ENCODE data around the gene BACH1. TPM values are rescaled to one million over a fixed set of nuclear protein-coding genes. Genes with fewer than 3 reads are reported as not detected.

The BACH1 gene
- polyA plus RNA-seq, 3 donors: 41.5 to 47.3 (median 42.8) TPM

- no peak for DNase-seq (ENCODE audit: extremely low read depth in 1 of 11, low read depth in 9 of 11, low spot score in 4 of 11)
These were observed 6.8 kb downstream of the BACH1 start for GRCh38 chr21:29305561-29305960.

- DNase-seq (ENCODE audit: extremely low read depth in 1 of 11, low read depth in 9 of 11, low spot score in 4 of 11): no peak
These were observed 8.2 kb downstream of the BACH1 start for GRCh38 chr21:29306920-29307319.

DNA sequence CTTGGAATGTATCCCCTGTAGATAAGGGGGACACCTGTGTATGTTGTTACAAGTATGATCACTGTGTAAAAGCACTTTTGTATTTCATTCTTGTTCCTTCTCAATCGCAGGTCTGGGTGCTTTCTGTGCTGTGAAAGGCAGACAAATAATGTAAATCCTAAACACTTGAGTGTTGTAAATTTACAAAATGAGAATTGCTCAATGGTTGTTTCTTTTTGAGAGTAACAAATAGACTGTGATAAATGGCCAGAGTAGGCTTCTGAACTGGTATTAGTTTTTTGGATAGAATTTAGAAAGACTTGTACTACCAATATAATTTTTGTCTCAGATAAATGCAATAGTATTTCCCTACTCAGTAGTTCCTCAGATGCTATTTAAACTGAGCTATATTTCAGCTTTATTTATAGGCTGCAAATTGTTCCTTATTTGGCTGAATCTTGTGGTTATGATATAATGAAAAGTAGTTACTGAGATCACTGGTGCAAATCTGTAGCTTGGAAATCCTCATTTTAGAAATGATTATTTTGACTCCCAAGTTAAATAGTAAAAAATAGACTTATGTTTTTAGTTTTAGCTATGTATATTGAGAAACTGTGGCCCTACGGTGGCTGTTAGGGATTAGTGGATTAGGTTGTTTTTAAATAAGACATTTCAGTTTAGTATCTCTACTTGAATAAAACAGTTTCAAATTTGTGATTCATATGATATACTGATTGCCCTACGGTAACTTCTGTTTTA, 9.2 kb downstream of the BACH1 start:
- DNase-seq (ENCODE audit: extremely low read depth in 1 of 11, low read depth in 9 of 11, low spot score in 4 of 11): no peak

GRCh38 chr21:29308456-29308783, 9.7 kb downstream of the BACH1 start:
- DNase-seq (ENCODE audit: extremely low read depth in 1 of 11, low read depth in 9 of 11, low spot score in 4 of 11): no peak

- DNase-seq (ENCODE audit: extremely low read depth in 1 of 11, low read depth in 9 of 11, low spot score in 4 of 11): no peak
These were observed 11.0 kb downstream of the BACH1 start for GRCh38 chr21:29309703-29310102.

DNA sequence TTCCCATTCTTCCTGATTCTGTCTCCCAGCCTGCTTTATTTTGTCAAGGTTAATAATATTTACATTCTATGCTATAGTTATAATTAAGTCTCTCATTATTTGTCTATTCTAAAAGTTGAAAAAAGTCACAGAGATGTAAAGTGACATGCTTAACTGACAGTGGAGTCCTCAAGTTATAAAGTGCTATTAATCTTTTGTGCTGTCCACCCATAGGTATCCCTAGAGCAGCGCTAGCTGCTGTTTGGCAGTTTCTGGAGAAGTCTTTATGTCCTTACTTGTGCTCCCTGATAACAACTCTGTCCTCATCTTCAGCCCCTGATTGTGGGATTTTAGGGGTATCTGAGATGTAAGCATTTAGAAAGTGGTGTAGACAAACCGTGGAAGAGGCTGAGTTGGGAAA, 13.1 kb downstream of the BACH1 start:
- no peak for DNase-seq (ENCODE audit: extremely low read depth in 1 of 11, low read depth in 9 of 11, low spot score in 4 of 11)

DNA sequence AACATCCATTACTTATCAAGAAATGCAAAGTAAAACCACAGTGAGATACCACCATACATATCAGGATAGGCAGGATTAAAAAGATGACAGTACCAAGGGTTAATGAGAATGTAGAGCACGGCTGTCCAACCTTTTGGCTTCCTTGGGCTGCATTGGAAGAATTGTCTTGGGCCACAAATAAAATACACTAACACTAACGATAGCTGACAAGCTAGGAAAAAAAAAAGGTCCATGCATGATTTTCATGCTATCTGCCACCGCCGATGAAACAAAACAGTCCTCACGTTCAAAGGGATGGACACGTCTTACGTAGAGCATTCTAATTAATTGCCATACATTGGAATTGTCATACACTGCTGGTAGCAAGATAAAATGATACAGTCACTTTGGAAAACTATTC, 14.3 kb downstream of the BACH1 start:
- DNase-seq (ENCODE audit: extremely low read depth in 1 of 11, low read depth in 9 of 11, low spot score in 4 of 11): no peak

DNA sequence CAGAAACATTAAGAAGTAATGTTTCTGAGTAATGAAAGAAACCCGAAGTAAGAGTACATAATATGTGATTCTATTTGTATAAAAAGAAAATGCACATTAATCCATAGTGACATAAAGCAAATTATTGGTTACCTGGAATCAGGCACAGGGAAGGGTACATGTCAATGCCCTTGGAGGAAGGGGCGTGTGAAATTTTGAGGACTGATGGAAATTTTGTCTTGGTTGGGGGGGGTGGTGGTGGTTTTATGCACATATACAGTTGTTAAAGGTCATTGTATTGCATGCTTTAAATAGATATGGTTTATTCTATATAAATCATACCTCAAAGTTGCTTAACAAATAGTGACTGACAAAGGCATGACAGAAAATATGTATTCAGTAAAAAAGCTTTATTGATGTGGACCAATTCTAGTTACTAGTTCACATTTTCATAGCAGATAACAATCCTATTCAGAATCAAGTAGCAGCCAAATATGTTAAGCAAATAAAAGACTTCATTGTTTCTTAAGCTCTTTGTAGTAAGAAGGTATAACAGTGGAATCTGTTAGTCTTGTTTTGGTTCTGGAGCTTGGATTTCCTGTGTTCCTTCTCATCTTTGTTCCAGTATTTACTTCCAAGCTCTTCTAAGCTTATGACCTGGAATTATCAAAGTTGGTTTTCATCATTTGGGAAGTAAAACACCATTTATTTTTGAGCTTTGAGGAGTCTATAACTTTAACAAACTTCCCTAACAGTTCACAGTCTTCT, 15.1 kb downstream of the BACH1 start:
- no peak for DNase-seq (ENCODE audit: extremely low read depth in 1 of 11, low read depth in 9 of 11, low spot score in 4 of 11)

- no peak for DNase-seq (ENCODE audit: extremely low read depth in 1 of 11, low read depth in 9 of 11, low spot score in 4 of 11)
These were observed 16.5 kb downstream of the BACH1 start for GRCh38 chr21:29315131-29315749.

- DNase-seq (ENCODE audit: extremely low read depth in 1 of 11, low read depth in 9 of 11, low spot score in 4 of 11): no peak
These were observed 17.5 kb downstream of the BACH1 start for GRCh38 chr21:29316029-29316742.

DNA sequence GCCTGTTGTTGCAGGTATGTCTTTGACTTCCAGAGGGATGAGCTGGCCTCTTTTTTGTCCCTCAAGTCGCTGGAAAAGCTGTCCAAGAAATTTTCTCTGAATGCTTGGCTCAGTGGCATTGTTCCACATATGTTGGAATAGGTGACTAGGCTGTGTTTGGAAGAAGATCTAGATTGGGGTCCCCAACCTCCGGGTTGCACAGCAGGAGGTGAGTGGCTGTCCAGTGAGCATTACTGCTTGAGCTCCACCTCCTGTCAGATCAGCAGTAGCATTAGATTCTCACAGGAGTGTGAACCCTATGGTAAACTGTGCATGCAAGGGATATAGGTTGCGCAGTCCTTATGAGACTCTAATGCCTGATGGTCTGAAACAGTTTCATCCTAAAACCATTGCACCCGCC, 18.1 kb downstream of the BACH1 start:
- no peak for DNase-seq (ENCODE audit: extremely low read depth in 1 of 11, low read depth in 9 of 11, low spot score in 4 of 11)

GRCh38 chr21:29318354-29318753, 19.6 kb downstream of the BACH1 start:
- no peak for DNase-seq (ENCODE audit: extremely low read depth in 1 of 11, low read depth in 9 of 11, low spot score in 4 of 11)

DNA sequence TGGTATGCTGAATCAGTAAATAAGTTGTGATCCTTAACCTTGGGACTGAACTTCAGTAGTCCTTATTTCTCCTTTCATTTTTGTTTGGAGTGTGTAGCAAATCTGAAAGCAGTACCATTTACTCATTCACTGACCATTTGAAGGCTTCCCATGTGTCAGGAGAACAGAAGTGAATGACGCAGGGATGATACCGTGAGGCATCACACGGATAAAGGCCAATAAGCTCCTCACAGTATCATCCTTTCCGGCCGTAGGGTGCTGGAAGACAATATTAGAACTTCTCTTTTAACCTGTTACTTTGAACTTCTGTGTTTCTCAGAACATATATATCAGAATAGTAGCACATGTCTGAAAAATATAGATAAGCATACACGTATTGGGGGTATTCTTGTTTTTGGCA, 21.3 kb downstream of the BACH1 start:
- no peak for DNase-seq (ENCODE audit: extremely low read depth in 1 of 11, low read depth in 9 of 11, low spot score in 4 of 11)

- DNase-seq (ENCODE audit: extremely low read depth in 1 of 11, low read depth in 9 of 11, low spot score in 4 of 11): no peak
These were observed 22.5 kb downstream of the BACH1 start for GRCh38 chr21:29321217-29321616.

DNA sequence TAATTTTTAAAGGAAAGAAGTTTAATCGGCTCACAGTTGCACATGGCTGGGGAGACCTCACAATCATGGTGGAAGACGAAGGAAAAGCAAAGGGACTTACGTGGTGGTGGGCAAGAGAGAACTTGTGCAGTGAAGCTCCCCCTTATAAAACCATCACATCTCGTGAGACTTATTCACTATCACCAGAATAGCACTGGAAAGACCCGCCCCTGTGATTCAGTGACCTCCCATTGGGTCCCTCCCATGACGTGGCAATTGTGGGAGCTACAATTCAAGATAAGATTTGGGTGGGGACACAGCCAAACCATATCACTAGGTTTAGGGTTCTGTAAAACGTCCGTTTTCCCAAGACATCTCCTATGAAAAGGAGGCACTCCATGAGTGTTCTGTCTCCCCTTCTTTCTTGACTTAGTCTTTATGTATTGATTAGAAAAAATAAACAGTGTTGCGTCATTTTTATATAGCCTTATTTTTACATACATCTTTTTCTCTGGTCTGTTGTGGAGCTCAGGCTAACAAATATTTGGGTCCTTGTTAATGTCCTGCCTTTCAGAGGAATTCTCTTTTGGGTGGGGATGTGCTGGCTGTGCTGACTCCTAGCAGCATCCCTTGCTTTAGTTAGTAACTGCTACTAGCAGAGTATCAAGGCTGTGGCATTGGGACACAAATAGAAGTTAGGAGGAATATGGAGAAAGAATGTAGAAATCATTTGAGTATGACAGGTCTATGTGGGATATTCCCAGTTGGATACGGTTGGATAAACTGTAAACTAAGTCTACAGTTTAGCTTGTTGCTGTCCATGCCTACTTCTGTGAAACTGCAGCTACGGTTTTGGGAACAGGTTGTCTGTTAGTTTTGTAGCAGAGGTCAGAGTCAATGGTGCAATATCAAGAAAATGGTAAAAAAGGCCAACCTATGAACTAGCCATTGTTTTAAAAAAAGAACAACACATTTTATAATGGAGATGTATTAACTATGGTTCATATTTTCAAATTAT, 23.5 kb downstream of the BACH1 start:
- no peak for DNase-seq (ENCODE audit: extremely low read depth in 1 of 11, low read depth in 9 of 11, low spot score in 4 of 11)

DNA sequence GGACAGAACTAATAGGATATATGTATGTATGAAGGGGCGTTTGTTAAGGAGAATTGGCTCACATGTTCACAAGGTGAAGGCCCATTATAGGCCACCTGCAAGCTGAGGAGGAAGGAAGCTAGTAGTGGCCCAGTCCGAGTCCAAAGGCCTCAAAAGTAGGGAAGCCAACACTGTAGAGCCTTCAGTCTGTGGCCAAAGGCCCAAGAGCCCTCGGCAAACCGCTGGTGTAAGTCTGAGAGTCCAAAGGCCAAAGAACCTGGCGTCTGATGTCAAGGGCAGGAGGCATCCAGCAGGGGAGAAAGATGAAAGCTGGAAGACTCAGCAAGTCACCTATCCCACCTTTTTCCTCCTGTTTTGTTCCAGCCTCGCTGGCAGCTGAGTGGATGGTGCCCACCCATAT, 24.5 kb downstream of the BACH1 start:
- no peak for DNase-seq (ENCODE audit: extremely low read depth in 1 of 11, low read depth in 9 of 11, low spot score in 4 of 11)

DNA sequence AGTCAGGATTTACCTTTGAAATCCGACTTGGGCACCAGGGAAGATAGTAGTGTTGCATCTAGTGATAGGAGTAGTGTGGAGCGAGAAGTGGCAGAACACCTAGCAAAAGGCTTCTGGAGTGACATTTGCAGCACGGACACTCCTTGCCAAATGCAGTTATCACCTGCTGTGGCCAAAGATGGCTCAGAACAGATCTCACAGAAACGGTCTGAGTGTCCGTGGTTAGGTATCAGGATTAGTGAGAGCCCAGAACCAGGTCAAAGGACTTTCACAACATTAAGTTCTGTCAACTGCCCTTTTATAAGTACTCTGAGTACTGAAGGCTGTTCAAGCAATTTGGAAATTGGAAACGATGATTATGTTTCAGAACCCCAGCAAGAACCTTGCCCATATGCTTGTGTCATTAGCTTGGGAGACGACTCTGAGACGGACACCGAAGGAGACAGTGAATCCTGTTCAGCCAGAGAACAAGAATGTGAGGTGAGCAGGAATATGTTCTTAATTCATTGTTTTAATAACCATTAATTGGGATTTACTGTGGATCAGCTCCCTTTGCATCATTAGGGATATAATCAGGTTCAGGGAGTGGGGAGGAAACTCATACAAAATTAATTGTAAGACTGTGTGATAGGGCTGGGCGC, 28.3 kb downstream of the BACH1 start:
- no peak for DNase-seq (ENCODE audit: extremely low read depth in 1 of 11, low read depth in 9 of 11, low spot score in 4 of 11)

- no peak for DNase-seq (ENCODE audit: extremely low read depth in 1 of 11, low read depth in 9 of 11, low spot score in 4 of 11)
These were observed 30.7 kb downstream of the BACH1 start for GRCh38 chr21:29329406-29329805.
